ENCODE results near the gene JUP. TPM values are rescaled to one million over a fixed set of nuclear protein-coding genes. Genes with fewer than 3 reads are reported as not detected.
A peak's percentile ranks its signal among the peaks of the same experiment; 100 is the strongest.

The JUP gene
- polyA plus RNA-seq, 3 donors: 218 to 260 (median 242) TPM

GRCh38 chr17:41813152-41813680 is 26.7 kb upstream of the JUP start:
- DNase-seq: no peak

- peak; percentile 94 for DNase-seq
Observed at GRCh38 chr17:41812381-41813151, 26.1 kb upstream of the JUP start, which contains the start of gene FKBP10. Gene FKBP10, plus strand, starts transcription at chr17:41813004. Its CDS starts 31 bp downstream, at chr17:41813035.

- DNase-seq: peak; percentile 85
Observed at GRCh38 chr17:41811549-41812380, 25.3 kb upstream of the JUP start, which contains the start of gene P3H4. Gene P3H4, minus strand, starts transcription at chr17:41811949. Its CDS starts 34 bp downstream, at chr17:41811915.

GRCh38 chr17:41810659-41811548 is 24.4 kb upstream of the JUP start:
- DNase-seq: no peak

- no peak for DNase-seq
Observed at GRCh38 chr17:41806685-41807445, 20.4 kb upstream of the JUP start.

GRCh38 chr17:41803049-41804020 is 16.8 kb upstream of the JUP start:
- no peak for DNase-seq

- peak; percentile 95 for DNase-seq
Observed at GRCh38 chr17:41801374-41802271, 15.1 kb upstream of the JUP start.

GRCh38 chr17:41800601-41801373 is 14.3 kb upstream of the JUP start:
- DNase-seq: peak; percentile 72

GRCh38 chr17:41799366-41799765 is 12.9 kb upstream of the JUP start:
- no peak for DNase-seq

- DNase-seq: no peak
Observed at GRCh38 chr17:41797377-41797776, 10.9 kb upstream of the JUP start.

- no peak for DNase-seq
Observed at GRCh38 chr17:41796121-41796895, 9.8 kb upstream of the JUP start.

GRCh38 chr17:41794540-41794975 is 8.0 kb upstream of the JUP start:
- no peak for DNase-seq

GRCh38 chr17:41793784-41794539 is 7.5 kb upstream of the JUP start:
- peak; percentile 38 for DNase-seq

- DNase-seq: peak; percentile 64
Observed at GRCh38 chr17:41792845-41793783, 6.6 kb upstream of the JUP start.

GRCh38 chr17:41787021-41787418 is 509 bp upstream of the JUP start:
- DNase-seq: no peak

Measured in renal pelvis (tissue), 4 donors.